HCT116 (cell line): ENCODE data around the gene FBXO31.

ENCODE experiments used
- EGR1 ChIP-seq: IDR thresholded peaks from 2 replicates; pipeline ENCODE4 v1.6.1; 2012; ENCODE audit warnings: low read depth
- EZH2 ChIP-seq: fragments of 200-600 bp; sonication (generic); IDR thresholded peaks from 2 replicates; pipeline ENCODE4 v1.6.1; 2017; ENCODE audit warnings: antibody characterized with exemption, mixed run types
- EZH2phosphoT487 ChIP-seq: fragments of 200-600 bp; IDR thresholded peaks from 2 replicates; pipeline ENCODE4 v1.6.1; 2018; ENCODE audit warnings: antibody characterized with exemption, borderline replicate concordance
- FOSL1 ChIP-seq: IDR thresholded peaks from 2 replicates; pipeline ENCODE4 v1.6.1; 2012; ENCODE audit warnings: low read depth
- POLR2AphosphoS5 ChIP-seq: IDR thresholded peaks from 2 replicates; pipeline ENCODE4 v1.6.1; 2011; ENCODE audit warnings: mild to moderate bottlenecking, low read depth, low read length, moderate library complexity
- RAD21 ChIP-seq: IDR thresholded peaks from 2 replicates; pipeline ENCODE4 v1.6.1; 2012; ENCODE audit warnings: low read depth, mild to moderate bottlenecking
- YY1 ChIP-seq: IDR thresholded peaks from 2 replicates; pipeline ENCODE4 v1.6.1; 2011; ENCODE audit warnings: low read length, low read depth, moderate library complexity, mild to moderate bottlenecking; ENCODE audit not compliant: insufficient replicate concordance; ENCODE audit errors: extremely low read depth
- ZNF274 ChIP-seq: fragments of 200-500 bp; sonication (Bioruptor generic); IDR thresholded peaks from 2 replicates; pipeline ENCODE4 v1.6.1; 2014; ENCODE audit warnings: mild to moderate bottlenecking, low read depth, low read length, inconsistent platforms
- TF ChIP-seq, protein P1 (sequence below), 3 experiments: fragments of 200-600 bp in 1 of 3; sonication (generic) in 1 of 3; IDR thresholded peaks in 2 of 3; conservative IDR thresholded peaks in 1 of 3; 2 replicates each; pipeline ENCODE4 v1.5.1; 2012 to 2017; ENCODE audit warnings: low read depth in 2 of 3, low read length in 2 of 3, antibody characterized with exemption in 1 of 3, borderline replicate concordance in 1 of 3, control low read depth in 1 of 3, mild to moderate bottlenecking in 1 of 3, mixed read lengths in 1 of 3, mixed run types in 1 of 3, moderate library complexity in 1 of 3; ENCODE audit not compliant: insufficient read depth in 1 of 3
- TF ChIP-seq, protein P2 (sequence below): IDR thresholded peaks from 2 replicates; pipeline ENCODE4 v1.6.1; 2012
- TF ChIP-seq, protein P3 (sequence below): IDR thresholded peaks from 2 replicates; pipeline ENCODE4 v1.6.1; 2012; ENCODE audit warnings: low read depth

DNA sequence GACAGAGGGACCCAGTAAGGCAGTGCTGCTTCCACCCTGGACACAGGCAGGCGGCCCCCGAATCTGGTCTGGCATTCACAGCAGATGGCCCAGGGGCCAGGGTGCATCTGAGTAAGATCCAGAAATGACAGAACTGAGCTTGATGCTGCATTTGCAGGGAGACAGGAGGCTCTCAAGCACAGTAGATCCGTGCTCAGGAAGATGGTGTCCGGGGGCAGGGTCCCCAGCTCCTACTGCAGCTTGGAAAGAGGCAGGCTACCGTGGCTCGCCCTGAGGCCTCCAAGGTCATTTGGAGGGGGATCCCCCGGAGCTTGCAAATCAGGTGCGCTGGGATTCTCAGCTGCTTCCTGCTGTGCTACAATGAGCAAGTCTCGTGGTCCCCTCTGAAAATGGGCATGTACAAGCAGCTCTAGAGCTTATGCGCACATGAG lies 68.6 kb downstream of the FBXO31 start:
- TF ChIP-seq ZNF274 (no peak), POLR2AphosphoS5 (no peak), EZH2 (no peak), EGR1 (no peak), FOSL1 (no peak), EZH2phosphoT487 (no peak), YY1 (no peak), RAD21 (no peak)
- TF ChIP-seq, protein P1, sequence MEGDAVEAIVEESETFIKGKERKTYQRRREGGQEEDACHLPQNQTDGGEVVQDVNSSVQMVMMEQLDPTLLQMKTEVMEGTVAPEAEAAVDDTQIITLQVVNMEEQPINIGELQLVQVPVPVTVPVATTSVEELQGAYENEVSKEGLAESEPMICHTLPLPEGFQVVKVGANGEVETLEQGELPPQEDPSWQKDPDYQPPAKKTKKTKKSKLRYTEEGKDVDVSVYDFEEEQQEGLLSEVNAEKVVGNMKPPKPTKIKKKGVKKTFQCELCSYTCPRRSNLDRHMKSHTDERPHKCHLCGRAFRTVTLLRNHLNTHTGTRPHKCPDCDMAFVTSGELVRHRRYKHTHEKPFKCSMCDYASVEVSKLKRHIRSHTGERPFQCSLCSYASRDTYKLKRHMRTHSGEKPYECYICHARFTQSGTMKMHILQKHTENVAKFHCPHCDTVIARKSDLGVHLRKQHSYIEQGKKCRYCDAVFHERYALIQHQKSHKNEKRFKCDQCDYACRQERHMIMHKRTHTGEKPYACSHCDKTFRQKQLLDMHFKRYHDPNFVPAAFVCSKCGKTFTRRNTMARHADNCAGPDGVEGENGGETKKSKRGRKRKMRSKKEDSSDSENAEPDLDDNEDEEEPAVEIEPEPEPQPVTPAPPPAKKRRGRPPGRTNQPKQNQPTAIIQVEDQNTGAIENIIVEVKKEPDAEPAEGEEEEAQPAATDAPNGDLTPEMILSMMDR (IDR thresholded peaks at IDR 0.05 in 2 of 3, conservative IDR thresholded peaks at IDR 0.05 in 1 of 3; ENCODE audit: borderline replicate concordance in 1 of 3, insufficient read depth in 1 of 3, low read depth in 2 of 3, low read length in 2 of 3), result no peak
- TF ChIP-seq, protein P2, sequence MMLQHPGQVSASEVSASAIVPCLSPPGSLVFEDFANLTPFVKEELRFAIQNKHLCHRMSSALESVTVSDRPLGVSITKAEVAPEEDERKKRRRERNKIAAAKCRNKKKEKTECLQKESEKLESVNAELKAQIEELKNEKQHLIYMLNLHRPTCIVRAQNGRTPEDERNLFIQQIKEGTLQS, result no peak
- TF ChIP-seq, protein P3, sequence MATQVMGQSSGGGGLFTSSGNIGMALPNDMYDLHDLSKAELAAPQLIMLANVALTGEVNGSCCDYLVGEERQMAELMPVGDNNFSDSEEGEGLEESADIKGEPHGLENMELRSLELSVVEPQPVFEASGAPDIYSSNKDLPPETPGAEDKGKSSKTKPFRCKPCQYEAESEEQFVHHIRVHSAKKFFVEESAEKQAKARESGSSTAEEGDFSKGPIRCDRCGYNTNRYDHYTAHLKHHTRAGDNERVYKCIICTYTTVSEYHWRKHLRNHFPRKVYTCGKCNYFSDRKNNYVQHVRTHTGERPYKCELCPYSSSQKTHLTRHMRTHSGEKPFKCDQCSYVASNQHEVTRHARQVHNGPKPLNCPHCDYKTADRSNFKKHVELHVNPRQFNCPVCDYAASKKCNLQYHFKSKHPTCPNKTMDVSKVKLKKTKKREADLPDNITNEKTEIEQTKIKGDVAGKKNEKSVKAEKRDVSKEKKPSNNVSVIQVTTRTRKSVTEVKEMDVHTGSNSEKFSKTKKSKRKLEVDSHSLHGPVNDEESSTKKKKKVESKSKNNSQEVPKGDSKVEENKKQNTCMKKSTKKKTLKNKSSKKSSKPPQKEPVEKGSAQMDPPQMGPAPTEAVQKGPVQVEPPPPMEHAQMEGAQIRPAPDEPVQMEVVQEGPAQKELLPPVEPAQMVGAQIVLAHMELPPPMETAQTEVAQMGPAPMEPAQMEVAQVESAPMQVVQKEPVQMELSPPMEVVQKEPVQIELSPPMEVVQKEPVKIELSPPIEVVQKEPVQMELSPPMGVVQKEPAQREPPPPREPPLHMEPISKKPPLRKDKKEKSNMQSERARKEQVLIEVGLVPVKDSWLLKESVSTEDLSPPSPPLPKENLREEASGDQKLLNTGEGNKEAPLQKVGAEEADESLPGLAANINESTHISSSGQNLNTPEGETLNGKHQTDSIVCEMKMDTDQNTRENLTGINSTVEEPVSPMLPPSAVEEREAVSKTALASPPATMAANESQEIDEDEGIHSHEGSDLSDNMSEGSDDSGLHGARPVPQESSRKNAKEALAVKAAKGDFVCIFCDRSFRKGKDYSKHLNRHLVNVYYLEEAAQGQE, result no peak
